HepG2 (cell line): ENCODE measurements around the gene PCDHGA2. TPM values are rescaled to one million over a fixed set of nuclear protein-coding genes. Genes with fewer than 3 reads are reported as not detected.

Experiments
- BORCS8-MEF2B ChIP-seq: sonication (generic); formaldehyde crosslinking; IDR thresholded peaks from 2 replicates; pipeline ENCODE4 v1.8.0; 2022; ENCODE audit warnings: mild to moderate bottlenecking, missing genetic modification reagents
- HNF4A ChIP-seq: sonication (generic); formaldehyde crosslinking; IDR thresholded peaks from 2 replicates; pipeline ENCODE4 v1.4.0; 2020; ENCODE audit warnings: missing genetic modification reagents
- NR2F6 ChIP-seq, 2 experiments: IDR thresholded peaks; 2 replicates each; pipeline ENCODE4 v1.6.1; 2016; ENCODE audit warnings: antibody characterized with exemption in 1 of 2, mild to moderate bottlenecking in 1 of 2
- PTBP1 ChIP-seq: fragments of 200-400 bp; formaldehyde crosslinking; IDR thresholded peaks from 2 replicates; pipeline ENCODE4 v1.6.1; 2018; ENCODE audit warnings: low read length, low read depth; ENCODE audit not compliant: poor library complexity, severe bottlenecking
- SOX5 ChIP-seq: IDR thresholded peaks from 2 replicates; pipeline ENCODE4 v1.6.1; 2016; ENCODE audit warnings: borderline replicate concordance
- ZNF253 ChIP-seq: sonication (generic); formaldehyde crosslinking; IDR thresholded peaks from 2 replicates; pipeline ENCODE4 v1.8.0; 2022; ENCODE audit warnings: mild to moderate bottlenecking, missing genetic modification reagents, borderline replicate concordance
- ZNF468 ChIP-seq: sonication (generic); formaldehyde crosslinking; IDR thresholded peaks from 2 replicates; pipeline ENCODE4 v1.8.0; 2022; ENCODE audit warnings: mild to moderate bottlenecking, moderate library complexity, missing genetic modification reagents
- ZNF816 ChIP-seq: sonication (generic); formaldehyde crosslinking; IDR thresholded peaks from 2 replicates; pipeline ENCODE4 v1.8.0; 2022; ENCODE audit warnings: missing genetic modification reagents, mild to moderate bottlenecking, borderline replicate concordance
- polyA plus RNA-seq, 8 experiments: library from polyadenylated mRNA; depleted of rRNA in 3 of 8; stranded (reverse) in 7 of 8; unstranded in 1 of 8; fragments of >200 nt; fragmentation: Illumina TruSeq in 4 of 8; extraction: Trizol in 4 of 8; gene quantifications; 2 replicates each; pipeline versions ENCODE4 v1.2.1 to v1.2.3, GENCODE V29; 2011 to 2016; ENCODE audit warnings: low read depth in 4 of 8, missing spikeins in 1 of 8, mixed read lengths in 1 of 8; ENCODE audit not compliant: insufficient read depth in 1 of 8
- total RNA-seq, 5 experiments: library from RNA; depleted of rRNA; stranded (reverse); fragments of >200 nt; fragmentation: Illumina TruSeq; extraction: Trizol; gene quantifications; 2 replicates each; pipeline ENCODE4 v1.2.3, GENCODE V29; 2016; ENCODE audit warnings: low read depth in 1 of 5
- TF ChIP-seq, protein P1 (sequence below): sonication (generic); formaldehyde crosslinking; IDR thresholded peaks from 2 replicates; pipeline ENCODE4 v1.5.1; 2020; ENCODE audit warnings: missing genetic modification reagents, mild to moderate bottlenecking, borderline replicate concordance
- TF ChIP-seq, protein P2 (sequence below): sonication (generic); formaldehyde crosslinking; IDR thresholded peaks from 2 replicates; pipeline ENCODE4 v1.4.0; 2020; ENCODE audit warnings: missing genetic modification reagents
- TF ChIP-seq, protein P3 (sequence below): sonication (generic); formaldehyde crosslinking; IDR thresholded peaks from 2 replicates; pipeline ENCODE4 v1.4.0; 2020; ENCODE audit warnings: mild to moderate bottlenecking, missing genetic modification reagents
- TF ChIP-seq, protein P4 (sequence below): sonication (generic); formaldehyde crosslinking; IDR thresholded peaks from 2 replicates; pipeline ENCODE4 v1.8.0; 2022; ENCODE audit warnings: missing genetic modification reagents, mild to moderate bottlenecking, inconsistent platforms, borderline replicate concordance

The PCDHGA2 gene
- total and polyA plus RNA-seq, 2 of the 13 experiments (the other 11 are each of a cell fraction or from before 2014, with no cell fraction given) = 0.04 to 0.11 TPM

DNA sequence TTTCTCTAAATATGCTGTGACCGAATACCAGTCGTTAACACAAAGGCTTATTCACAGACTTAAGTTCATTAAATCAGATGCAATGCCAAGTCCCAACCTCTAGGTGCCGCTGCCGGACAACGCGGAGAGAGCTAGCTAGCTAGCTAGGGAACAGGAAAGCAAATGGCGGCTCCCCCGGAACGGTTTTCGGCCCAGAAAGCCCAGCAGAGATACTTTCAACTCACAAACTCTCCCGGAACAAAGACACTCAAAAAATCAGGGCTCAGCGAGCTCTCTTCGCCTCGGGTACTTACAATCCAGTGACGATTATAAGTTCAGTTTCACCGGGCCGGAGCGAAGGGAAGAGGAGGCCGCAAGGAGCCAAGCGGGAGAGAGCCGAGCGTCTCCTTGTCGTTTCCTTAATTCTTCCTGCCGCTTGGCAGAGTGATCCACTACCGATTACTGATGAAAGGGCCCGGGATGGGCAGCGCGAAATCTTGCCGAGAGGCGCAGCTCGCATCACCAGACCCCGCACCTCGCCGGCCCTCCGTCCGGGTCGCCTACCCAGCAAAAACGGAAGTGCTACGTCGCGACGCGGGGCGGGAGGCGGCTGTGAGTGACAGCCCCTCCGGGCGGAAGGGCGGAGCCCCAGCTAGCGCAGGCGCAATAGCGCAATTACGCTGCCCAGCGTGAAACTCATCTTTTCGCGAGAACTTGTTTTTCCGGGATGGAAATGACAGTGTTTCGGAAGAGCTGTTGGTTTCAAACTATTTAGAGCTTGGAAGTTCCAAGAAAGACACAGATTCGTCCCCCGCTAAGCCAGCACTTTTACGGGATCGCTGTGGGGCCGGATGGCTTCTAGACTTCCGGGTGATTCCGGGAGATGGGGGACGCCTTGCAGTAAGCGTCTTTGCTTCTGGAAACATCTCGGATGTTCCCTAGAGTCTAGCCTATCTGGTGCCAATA is 18.1 kb upstream of the PCDHGA2 start, which contains the start of gene TAF7 (continued):
- TF ChIP-seq, protein P1, sequence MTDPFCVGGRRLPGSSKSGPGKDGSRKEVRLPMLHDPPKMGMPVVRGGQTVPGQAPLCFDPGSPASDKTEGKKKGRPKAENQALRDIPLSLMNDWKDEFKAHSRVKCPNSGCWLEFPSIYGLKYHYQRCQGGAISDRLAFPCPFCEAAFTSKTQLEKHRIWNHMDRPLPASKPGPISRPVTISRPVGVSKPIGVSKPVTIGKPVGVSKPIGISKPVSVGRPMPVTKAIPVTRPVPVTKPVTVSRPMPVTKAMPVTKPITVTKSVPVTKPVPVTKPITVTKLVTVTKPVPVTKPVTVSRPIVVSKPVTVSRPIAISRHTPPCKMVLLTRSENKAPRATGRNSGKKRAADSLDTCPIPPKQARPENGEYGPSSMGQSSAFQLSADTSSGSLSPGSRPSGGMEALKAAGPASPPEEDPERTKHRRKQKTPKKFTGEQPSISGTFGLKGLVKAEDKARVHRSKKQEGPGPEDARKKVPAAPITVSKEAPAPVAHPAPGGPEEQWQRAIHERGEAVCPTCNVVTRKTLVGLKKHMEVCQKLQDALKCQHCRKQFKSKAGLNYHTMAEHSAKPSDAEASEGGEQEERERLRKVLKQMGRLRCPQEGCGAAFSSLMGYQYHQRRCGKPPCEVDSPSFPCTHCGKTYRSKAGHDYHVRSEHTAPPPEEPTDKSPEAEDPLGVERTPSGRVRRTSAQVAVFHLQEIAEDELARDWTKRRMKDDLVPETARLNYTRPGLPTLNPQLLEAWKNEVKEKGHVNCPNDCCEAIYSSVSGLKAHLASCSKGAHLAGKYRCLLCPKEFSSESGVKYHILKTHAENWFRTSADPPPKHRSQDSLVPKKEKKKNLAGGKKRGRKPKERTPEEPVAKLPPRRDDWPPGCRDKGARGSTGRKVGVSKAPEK (CRISPR knock-in tag) = no peak
- TF ChIP-seq ZNF253 (no peak), NR2F6 (IDR thresholded peaks at IDR 0.05) (no peak), NR2F6 (CRISPR knock-in tag; IDR thresholded peaks at IDR 0.05) (0 out of 2 replicates have a peak, but pooled peaks have one; percentile 9), ZNF816 (CRISPR knock-in tag) (peak; percentile 72), PTBP1 (peak; percentile 53), BORCS8-MEF2B (CRISPR knock-in tag) (peak; percentile 88), ZNF468 (CRISPR knock-in tag) (no peak), SOX5 (CRISPR knock-in tag) (peak; percentile 26; the same call in 1 of the 2 replicates), HNF4A (CRISPR knock-in tag) (no peak)
- TF ChIP-seq, protein P2, sequence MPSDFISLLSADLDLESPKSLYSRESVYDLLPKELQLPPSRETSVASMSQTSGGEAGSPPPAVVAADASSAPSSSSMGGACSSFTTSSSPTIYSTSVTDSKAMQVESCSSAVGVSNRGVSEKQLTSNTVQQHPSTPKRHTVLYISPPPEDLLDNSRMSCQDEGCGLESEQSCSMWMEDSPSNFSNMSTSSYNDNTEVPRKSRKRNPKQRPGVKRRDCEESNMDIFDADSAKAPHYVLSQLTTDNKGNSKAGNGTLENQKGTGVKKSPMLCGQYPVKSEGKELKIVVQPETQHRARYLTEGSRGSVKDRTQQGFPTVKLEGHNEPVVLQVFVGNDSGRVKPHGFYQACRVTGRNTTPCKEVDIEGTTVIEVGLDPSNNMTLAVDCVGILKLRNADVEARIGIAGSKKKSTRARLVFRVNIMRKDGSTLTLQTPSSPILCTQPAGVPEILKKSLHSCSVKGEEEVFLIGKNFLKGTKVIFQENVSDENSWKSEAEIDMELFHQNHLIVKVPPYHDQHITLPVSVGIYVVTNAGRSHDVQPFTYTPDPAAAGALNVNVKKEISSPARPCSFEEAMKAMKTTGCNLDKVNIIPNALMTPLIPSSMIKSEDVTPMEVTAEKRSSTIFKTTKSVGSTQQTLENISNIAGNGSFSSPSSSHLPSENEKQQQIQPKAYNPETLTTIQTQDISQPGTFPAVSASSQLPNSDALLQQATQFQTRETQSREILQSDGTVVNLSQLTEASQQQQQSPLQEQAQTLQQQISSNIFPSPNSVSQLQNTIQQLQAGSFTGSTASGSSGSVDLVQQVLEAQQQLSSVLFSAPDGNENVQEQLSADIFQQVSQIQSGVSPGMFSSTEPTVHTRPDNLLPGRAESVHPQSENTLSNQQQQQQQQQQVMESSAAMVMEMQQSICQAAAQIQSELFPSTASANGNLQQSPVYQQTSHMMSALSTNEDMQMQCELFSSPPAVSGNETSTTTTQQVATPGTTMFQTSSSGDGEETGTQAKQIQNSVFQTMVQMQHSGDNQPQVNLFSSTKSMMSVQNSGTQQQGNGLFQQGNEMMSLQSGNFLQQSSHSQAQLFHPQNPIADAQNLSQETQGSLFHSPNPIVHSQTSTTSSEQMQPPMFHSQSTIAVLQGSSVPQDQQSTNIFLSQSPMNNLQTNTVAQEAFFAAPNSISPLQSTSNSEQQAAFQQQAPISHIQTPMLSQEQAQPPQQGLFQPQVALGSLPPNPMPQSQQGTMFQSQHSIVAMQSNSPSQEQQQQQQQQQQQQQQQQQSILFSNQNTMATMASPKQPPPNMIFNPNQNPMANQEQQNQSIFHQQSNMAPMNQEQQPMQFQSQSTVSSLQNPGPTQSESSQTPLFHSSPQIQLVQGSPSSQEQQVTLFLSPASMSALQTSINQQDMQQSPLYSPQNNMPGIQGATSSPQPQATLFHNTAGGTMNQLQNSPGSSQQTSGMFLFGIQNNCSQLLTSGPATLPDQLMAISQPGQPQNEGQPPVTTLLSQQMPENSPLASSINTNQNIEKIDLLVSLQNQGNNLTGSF (CRISPR knock-in tag) = 0 out of 2 replicates have a peak, but pooled peaks have one; percentile 38
- TF ChIP-seq, protein P3, sequence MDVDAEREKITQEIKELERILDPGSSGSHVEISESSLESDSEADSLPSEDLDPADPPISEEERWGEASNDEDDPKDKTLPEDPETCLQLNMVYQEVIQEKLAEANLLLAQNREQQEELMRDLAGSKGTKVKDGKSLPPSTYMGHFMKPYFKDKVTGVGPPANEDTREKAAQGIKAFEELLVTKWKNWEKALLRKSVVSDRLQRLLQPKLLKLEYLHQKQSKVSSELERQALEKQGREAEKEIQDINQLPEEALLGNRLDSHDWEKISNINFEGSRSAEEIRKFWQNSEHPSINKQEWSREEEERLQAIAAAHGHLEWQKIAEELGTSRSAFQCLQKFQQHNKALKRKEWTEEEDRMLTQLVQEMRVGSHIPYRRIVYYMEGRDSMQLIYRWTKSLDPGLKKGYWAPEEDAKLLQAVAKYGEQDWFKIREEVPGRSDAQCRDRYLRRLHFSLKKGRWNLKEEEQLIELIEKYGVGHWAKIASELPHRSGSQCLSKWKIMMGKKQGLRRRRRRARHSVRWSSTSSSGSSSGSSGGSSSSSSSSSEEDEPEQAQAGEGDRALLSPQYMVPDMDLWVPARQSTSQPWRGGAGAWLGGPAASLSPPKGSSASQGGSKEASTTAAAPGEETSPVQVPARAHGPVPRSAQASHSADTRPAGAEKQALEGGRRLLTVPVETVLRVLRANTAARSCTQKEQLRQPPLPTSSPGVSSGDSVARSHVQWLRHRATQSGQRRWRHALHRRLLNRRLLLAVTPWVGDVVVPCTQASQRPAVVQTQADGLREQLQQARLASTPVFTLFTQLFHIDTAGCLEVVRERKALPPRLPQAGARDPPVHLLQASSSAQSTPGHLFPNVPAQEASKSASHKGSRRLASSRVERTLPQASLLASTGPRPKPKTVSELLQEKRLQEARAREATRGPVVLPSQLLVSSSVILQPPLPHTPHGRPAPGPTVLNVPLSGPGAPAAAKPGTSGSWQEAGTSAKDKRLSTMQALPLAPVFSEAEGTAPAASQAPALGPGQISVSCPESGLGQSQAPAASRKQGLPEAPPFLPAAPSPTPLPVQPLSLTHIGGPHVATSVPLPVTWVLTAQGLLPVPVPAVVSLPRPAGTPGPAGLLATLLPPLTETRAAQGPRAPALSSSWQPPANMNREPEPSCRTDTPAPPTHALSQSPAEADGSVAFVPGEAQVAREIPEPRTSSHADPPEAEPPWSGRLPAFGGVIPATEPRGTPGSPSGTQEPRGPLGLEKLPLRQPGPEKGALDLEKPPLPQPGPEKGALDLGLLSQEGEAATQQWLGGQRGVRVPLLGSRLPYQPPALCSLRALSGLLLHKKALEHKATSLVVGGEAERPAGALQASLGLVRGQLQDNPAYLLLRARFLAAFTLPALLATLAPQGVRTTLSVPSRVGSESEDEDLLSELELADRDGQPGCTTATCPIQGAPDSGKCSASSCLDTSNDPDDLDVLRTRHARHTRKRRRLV = peak; percentile 71; the same call in 1 of the 2 replicates
- TF ChIP-seq, protein P4, sequence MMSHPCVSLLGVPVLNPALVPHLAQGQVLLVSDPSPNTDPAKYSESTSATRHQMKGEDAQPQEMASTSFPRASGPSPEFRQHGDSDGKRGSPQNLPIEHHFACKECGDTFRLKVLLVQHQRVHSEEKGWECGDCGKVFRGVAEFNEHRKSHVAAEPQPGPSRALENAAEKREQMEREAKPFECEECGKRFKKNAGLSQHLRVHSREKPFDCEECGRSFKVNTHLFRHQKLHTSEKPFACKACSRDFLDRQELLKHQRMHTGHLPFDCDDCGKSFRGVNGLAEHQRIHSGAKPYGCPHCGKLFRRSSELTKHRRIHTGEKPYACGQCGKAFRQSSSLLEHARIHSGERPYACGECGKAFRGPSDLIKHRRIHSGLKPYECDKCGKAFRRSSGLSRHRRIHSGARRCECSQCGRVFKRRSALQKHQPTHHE (CRISPR knock-in tag) = 0 out of 2 replicates have a peak, but pooled peaks have one; percentile 19
